OCI-LY7 (cell line): Measurements from ENCODE around the gene SAMD10.
"Not testable (repeated sequence)": the region's sequence is repeated elsewhere in the genome, so short reads cannot be mapped to it uniquely, and the experiment has no call there.

Experiments
- CTCF ChIP-seq: fragments of 200-600 bp; sonication (generic); conservative IDR thresholded peaks from 2 replicates; pipeline ENCODE4 v1.5.1; 2014; ENCODE audit warnings: mild to moderate bottlenecking, antibody characterized with exemption, low read length, moderate library complexity, mixed read lengths
- EZH2phosphoT487 ChIP-seq: fragments of 200-600 bp; sonication (generic); IDR thresholded peaks from 2 replicates; pipeline ENCODE4 v1.6.1; 2018; ENCODE audit warnings: low read depth, borderline replicate concordance, mild to moderate bottlenecking, mixed run types, antibody characterized with exemption, low read length, moderate library complexity, mixed read lengths

GRCh38 chr20:63960654-63961621, 18.5 kb downstream of the SAMD10 start:
- not testable (repeated sequence) for TF ChIP-seq CTCF, EZH2phosphoT487
